Measurements from ENCODE around the gene MATCAP1. TPM values are rescaled to one million over a fixed set of nuclear protein-coding genes. Genes with fewer than 3 reads are reported as not detected.
A peak's percentile ranks its signal among the peaks of the same experiment; 100 is the strongest.

MATCAP1 gene
- total RNA-seq, 1 donor from 2014 or later: 6.7 TPM

- no peak for DNase-seq (ENCODE audit: low read depth in 2 of 2)
These were observed 25.7 kb downstream of the MATCAP1 start for GRCh38 chr16:67157892-67158635.

GRCh38 chr16:67157106-67157748, 26.5 kb downstream of the MATCAP1 start:
- no peak for DNase-seq (ENCODE audit: low read depth in 2 of 2)

- DNase-seq (ENCODE audit: low read depth in 2 of 2): no peak
These were observed 27.5 kb downstream of the MATCAP1 start for GRCh38 chr16:67156143-67156844.

GRCh38 chr16:67155295-67156142, 28.2 kb downstream of the MATCAP1 start:
- peak; percentile 47 to 76 for DNase-seq (ENCODE audit: low read depth in 2 of 2)

- no peak for DNase-seq (ENCODE audit: low read depth in 2 of 2)
These were observed 29.0 kb downstream of the MATCAP1 start for GRCh38 chr16:67154578-67155294.

GRCh38 chr16:67151431-67152097, 32.2 kb downstream of the MATCAP1 start:
- DNase-seq (ENCODE audit: low read depth in 2 of 2): no peak

- peak in 1 of 2 donors; percentile 40 for DNase-seq (ENCODE audit: low read depth in 2 of 2)
These were observed 32.8 kb downstream of the MATCAP1 start, which contains the start of gene B3GNT9 for GRCh38 chr16:67150833-67151396. TSS of gene B3GNT9 (minus strand) at chr16:67150998. CDS start at chr16:67150485, 513 bp downstream.

GRCh38 chr16:67150047-67150832, 33.5 kb downstream of the MATCAP1 start:
- peak in 1 of 2 donors; percentile 44 for DNase-seq (ENCODE audit: low read depth in 2 of 2)

GRCh38 chr16:67149276-67150046, 34.3 kb downstream of the MATCAP1 start:
- no peak for DNase-seq (ENCODE audit: low read depth in 2 of 2)

GRCh38 chr16:67148656-67149275, 35.0 kb downstream of the MATCAP1 start:
- no peak for DNase-seq (ENCODE audit: low read depth in 2 of 2)

- no peak for DNase-seq (ENCODE audit: low read depth in 2 of 2)
These were observed 35.5 kb downstream of the MATCAP1 start for GRCh38 chr16:67148221-67148620.

- DNase-seq (ENCODE audit: low read depth in 2 of 2): no peak
These were observed 36.2 kb downstream of the MATCAP1 start for GRCh38 chr16:67147437-67148140.

- DNase-seq (ENCODE audit: low read depth in 2 of 2): no peak
These were observed 37.0 kb downstream of the MATCAP1 start for GRCh38 chr16:67146523-67147357.

- no peak for DNase-seq (ENCODE audit: low read depth in 2 of 2)
These were observed 38.0 kb downstream of the MATCAP1 start for GRCh38 chr16:67145746-67146145.

- no peak for DNase-seq (ENCODE audit: low read depth in 2 of 2)
These were observed 38.8 kb downstream of the MATCAP1 start for GRCh38 chr16:67144943-67145342.

GRCh38 chr16:67142342-67142741, 41.4 kb downstream of the MATCAP1 start:
- DNase-seq (ENCODE audit: low read depth in 2 of 2): no peak
